Vagina (tissue), 2 donors: ENCODE results near the gene VPS37C. TPM values are rescaled to one million over a fixed set of nuclear protein-coding genes. Genes with fewer than 3 reads are reported as not detected.

ENCODE experiments used
- DNase-seq, 2 donors: peaks; one replicate each; pipeline ENCODE4 v3.0.0-alpha.2; 2017; ENCODE audit errors: extremely low spot score in 2 of 2
- H3K27ac ChIP-seq: fragments of 200-600 bp; sonication (generic); one replicate; pipeline ENCODE4 v1.5.1; 2019
- H3K27me3 ChIP-seq: fragments of 200-600 bp; sonication (generic); one replicate; pipeline ENCODE4 v1.5.1; 2019
- H3K36me3 ChIP-seq, 2 donors: fragments of 200-600 bp; sonication (generic); one replicate each; pipeline ENCODE4 v1.5.1; 2017 to 2019
- H3K4me1 ChIP-seq: fragments of 200-600 bp; sonication (generic); one replicate; pipeline ENCODE4 v1.5.1; 2019
- H3K4me3 ChIP-seq, 2 donors: fragments of 200-600 bp; sonication (generic); 1 replicate in 1 of 2; 2 replicates in 1 of 2; pipeline ENCODE4 v1.5.1; 2016 to 2019
- H3K9me3 ChIP-seq: fragments of 200-600 bp; sonication (generic); one replicate; pipeline ENCODE4 v1.5.1; 2019
- POLR2A ChIP-seq, 2 donors: fragments of 450-650 bp; IDR thresholded peaks; one replicate each; pipeline ENCODE4 v1.6.1; 2017; ENCODE audit warnings: antibody characterized with exemption in 2 of 2, mild to moderate bottlenecking in 2 of 2, moderate library complexity in 2 of 2
- POLR2AphosphoS5 ChIP-seq, 2 donors: sonication (generic); formaldehyde crosslinking; IDR thresholded peaks; one replicate each; pipeline ENCODE4 v1.9.0; 2017; ENCODE audit warnings: antibody characterized with exemption in 2 of 2, mild to moderate bottlenecking in 2 of 2, low read depth in 1 of 2; ENCODE audit not compliant: insufficient read depth in 1 of 2
- intact Hi-C: fragments of 100-400 bp; cut with DNase I; formaldehyde crosslinking; loops from one replicate; pipeline ENCODE4 v1.15.1; 2023
- total RNA-seq: library from RNA; depleted of rRNA; stranded (reverse); fragments of >200 nt; gene quantifications from one replicate; pipeline ENCODE4 v1.2.3, GENCODE V29; 2016
- TF ChIP-seq, protein P1 (sequence below), 3 experiments: fragments of 450-650 bp in 2 of 3; fragments of 200-600 bp in 1 of 3; sonication (generic) in 1 of 3; IDR thresholded peaks; one replicate each; pipeline ENCODE4 v1.5.1; 2017 to 2019; ENCODE audit warnings: antibody characterized with exemption in 3 of 3, mild to moderate bottlenecking in 2 of 3, moderate library complexity in 2 of 3

Gene VPS37C
- total RNA-seq, 1 donor from 2014 or later: 15.7 TPM

DNA sequence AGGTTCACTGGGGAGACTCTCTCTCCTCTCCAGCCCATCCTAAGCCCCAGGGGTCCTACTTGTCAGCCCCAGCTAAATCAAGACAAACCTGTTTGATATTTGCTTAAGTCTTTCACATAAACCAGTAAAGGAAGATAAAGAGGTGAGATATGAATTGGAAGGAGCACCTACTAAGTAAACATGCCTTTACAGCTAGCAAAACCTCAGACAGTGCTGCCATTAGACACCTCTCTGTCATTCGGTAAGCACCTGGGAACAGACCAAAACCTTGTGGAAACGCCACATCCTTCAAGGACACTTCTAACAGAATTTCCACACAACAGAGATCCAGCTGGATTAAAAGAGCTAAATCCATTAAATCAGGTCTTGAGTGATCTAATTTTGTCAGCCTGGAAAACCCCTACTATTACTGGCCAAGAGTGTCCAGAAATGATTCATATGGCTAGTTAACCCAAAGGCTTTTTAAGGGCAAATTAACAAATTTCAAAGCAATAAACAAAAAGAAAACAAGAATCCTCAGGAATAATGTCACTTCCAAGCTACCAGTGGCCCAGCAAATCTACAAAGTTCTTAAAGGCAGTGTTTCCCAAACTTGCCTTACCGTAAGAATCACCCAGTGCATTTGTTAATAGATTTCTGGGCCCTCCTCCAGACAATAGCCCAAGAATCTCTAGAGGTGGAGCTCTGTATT is 2.4 kb downstream of the VPS37C start:
- no peaks in the 10 kb centered on the region for H3K36me3 ChIP-seq
- H3K27me3 ChIP-seq: no peaks in the 10 kb centered on the region
- DNase-seq: no peak
- H3K4me3 ChIP-seq: no peak overlapping the region
- H3K27ac ChIP-seq: peak overlapping the region; percentile 98
- intact Hi-C loops: no loop called here
- TF ChIP-seq, protein P1, sequence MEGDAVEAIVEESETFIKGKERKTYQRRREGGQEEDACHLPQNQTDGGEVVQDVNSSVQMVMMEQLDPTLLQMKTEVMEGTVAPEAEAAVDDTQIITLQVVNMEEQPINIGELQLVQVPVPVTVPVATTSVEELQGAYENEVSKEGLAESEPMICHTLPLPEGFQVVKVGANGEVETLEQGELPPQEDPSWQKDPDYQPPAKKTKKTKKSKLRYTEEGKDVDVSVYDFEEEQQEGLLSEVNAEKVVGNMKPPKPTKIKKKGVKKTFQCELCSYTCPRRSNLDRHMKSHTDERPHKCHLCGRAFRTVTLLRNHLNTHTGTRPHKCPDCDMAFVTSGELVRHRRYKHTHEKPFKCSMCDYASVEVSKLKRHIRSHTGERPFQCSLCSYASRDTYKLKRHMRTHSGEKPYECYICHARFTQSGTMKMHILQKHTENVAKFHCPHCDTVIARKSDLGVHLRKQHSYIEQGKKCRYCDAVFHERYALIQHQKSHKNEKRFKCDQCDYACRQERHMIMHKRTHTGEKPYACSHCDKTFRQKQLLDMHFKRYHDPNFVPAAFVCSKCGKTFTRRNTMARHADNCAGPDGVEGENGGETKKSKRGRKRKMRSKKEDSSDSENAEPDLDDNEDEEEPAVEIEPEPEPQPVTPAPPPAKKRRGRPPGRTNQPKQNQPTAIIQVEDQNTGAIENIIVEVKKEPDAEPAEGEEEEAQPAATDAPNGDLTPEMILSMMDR (IDR thresholded peaks at IDR 0.05): no peak
- TF ChIP-seq POLR2A (IDR thresholded peaks at IDR 0.05) (no peak), POLR2AphosphoS5 (IDR thresholded peaks at IDR 0.05; ENCODE audit: insufficient read depth in 1 of 2, low read depth in 1 of 2) (peak in 1 of 2 donors; percentile 7)
- H3K9me3 ChIP-seq: no peaks in the 10 kb centered on the region
- peaks cover 47% of the 10 kb centered on the region for H3K4me1 ChIP-seq

GRCh38 chr11:61157743-61158142 is 3.5 kb downstream of the VPS37C start:
- TF ChIP-seq POLR2A (IDR thresholded peaks at IDR 0.05) (no peak), POLR2AphosphoS5 (IDR thresholded peaks at IDR 0.05; ENCODE audit: insufficient read depth in 1 of 2, low read depth in 1 of 2) (no peak)
- TF ChIP-seq, protein P1 (IDR thresholded peaks at IDR 0.05): no peak
- H3K4me1 ChIP-seq: peaks cover 58% of the 10 kb centered on the region
- intact Hi-C loops: no loop called here
- H3K4me3 ChIP-seq: no peak overlapping the region
- H3K36me3 ChIP-seq: no peaks in the 10 kb centered on the region
- H3K27me3 ChIP-seq: no peaks in the 10 kb centered on the region
- no peak overlapping the region for H3K27ac ChIP-seq
- no peak for DNase-seq
- H3K9me3 ChIP-seq: no peaks in the 10 kb centered on the region

DNA sequence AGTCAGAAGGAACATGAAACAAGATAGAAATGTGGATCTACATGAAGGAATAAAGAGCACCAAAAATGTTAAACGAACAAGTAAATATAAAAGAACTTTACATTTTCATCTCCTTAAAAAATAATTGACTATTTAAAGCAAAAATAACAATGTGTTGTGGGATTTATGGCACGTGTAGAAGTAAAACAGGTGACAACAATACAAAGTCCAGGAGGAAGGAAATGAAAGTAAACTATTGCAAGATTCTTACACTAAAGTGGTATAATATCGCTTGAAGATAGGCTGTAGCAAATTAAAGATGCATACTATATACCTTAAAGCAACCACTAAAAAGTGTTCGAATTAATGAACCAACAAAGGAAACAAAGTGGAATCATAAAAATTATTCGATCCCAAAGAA is 5.5 kb downstream of the VPS37C start:
- H3K36me3 ChIP-seq: no peaks in the 10 kb centered on the region
- H3K4me3 ChIP-seq: no peak overlapping the region
- H3K27ac ChIP-seq: no peak overlapping the region
- peaks cover 61% of the 10 kb centered on the region for H3K4me1 ChIP-seq
- intact Hi-C loops: no loop called here
- no peaks in the 10 kb centered on the region for H3K9me3 ChIP-seq
- TF ChIP-seq, protein P1 (IDR thresholded peaks at IDR 0.05): no peak
- TF ChIP-seq POLR2AphosphoS5 (IDR thresholded peaks at IDR 0.05; ENCODE audit: insufficient read depth in 1 of 2, low read depth in 1 of 2): no peak
- no peak for DNase-seq
- H3K27me3 ChIP-seq: no peaks in the 10 kb centered on the region

DNA sequence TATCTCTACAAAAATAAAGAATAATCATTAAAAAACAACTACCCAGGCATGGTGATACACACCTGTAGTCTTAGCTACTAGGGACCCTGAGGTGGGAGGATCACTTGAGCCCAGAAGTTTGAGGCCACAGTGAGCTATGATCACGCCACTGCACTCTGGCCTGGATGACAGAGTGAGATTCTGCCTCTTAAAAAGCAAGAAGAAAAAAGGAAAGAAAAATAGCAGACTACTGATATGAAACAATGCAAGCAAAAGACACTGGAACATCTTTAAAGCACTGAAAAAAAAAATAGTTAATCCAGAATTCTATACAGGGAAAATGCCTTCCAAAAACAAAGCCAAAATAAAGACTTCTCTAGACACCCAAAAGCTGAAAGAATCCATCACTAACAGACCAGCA is 5.9 kb downstream of the VPS37C start:
- H3K9me3 ChIP-seq: no peaks in the 10 kb centered on the region
- H3K27me3 ChIP-seq: no peaks in the 10 kb centered on the region
- H3K27ac ChIP-seq: no peak overlapping the region
- no peaks in the 10 kb centered on the region for H3K36me3 ChIP-seq
- intact Hi-C loops: no loop called here
- TF ChIP-seq POLR2A (IDR thresholded peaks at IDR 0.05) (no peak), POLR2AphosphoS5 (IDR thresholded peaks at IDR 0.05; ENCODE audit: insufficient read depth in 1 of 2, low read depth in 1 of 2) (no peak)
- TF ChIP-seq, protein P1 (IDR thresholded peaks at IDR 0.05): no peak
- H3K4me1 ChIP-seq: peaks cover 61% of the 10 kb centered on the region
- DNase-seq: no peak
- no peak overlapping the region for H3K4me3 ChIP-seq

- TF ChIP-seq POLR2AphosphoS5 (IDR thresholded peaks at IDR 0.05; ENCODE audit: insufficient read depth in 1 of 2, low read depth in 1 of 2): no peak
- TF ChIP-seq POLR2A (IDR thresholded peaks at IDR 0.05): no peak
- TF ChIP-seq, protein P1 (IDR thresholded peaks at IDR 0.05): no peak
- Histone ChIP-seq H3K36me3 (no peaks in the 10 kb centered on the region), H3K27me3 (no peaks in the 10 kb centered on the region), H3K4me3 (no peak overlapping the region), H3K9me3 (no peaks in the 10 kb centered on the region), H3K27ac (peak overlapping the region; percentile 64), H3K4me1 (peaks cover 61% of the 10 kb centered on the region)
- DNase-seq: no peak
- intact Hi-C loops: no loop called here
Measured at GRCh38 chr11:61154528-61154927, 6.7 kb downstream of the VPS37C start.
